Stimulated activated CD4-positive, alpha-beta T cell treated with anti-CD3 and anti-CD28 coated beads, Interleukin-2, amount 100 ng/mL, for 24 hours (primary cell): ENCODE measurements around the gene APLP2.
A peak's percentile ranks its signal among the peaks of the same experiment; 100 is the strongest.
"Not testable (repeated sequence)": the region's sequence is repeated elsewhere in the genome, so short reads cannot be mapped to it uniquely, and the experiment has no call there.

ENCODE experiments used
- DNase-seq, 2 donors: peaks; one replicate each; pipeline ENCODE4 v3.0.0-alpha.2; 2020

APLP2 gene

GRCh38 chr11:130094614-130095013 is 24.9 kb downstream of the APLP2 start:
- DNase-seq, result no peak

- no peak for DNase-seq
Measured at GRCh38 chr11:130095326-130095725, 25.6 kb downstream of the APLP2 start.

GRCh38 chr11:130096042-130096441 is 26.3 kb downstream of the APLP2 start:
- DNase-seq, result no peak

- no peak for DNase-seq
Measured at GRCh38 chr11:130096823-130097222, 27.1 kb downstream of the APLP2 start.

- no peak for DNase-seq
Measured at GRCh38 chr11:130097285-130097684, 27.6 kb downstream of the APLP2 start.

- no peak for DNase-seq
Measured at GRCh38 chr11:130099356-130099755, 29.7 kb downstream of the APLP2 start.

GRCh38 chr11:130100381-130101095 is 30.8 kb downstream of the APLP2 start:
- no peak for DNase-seq

GRCh38 chr11:130101661-130102060 is 32.0 kb downstream of the APLP2 start:
- no peak for DNase-seq

GRCh38 chr11:130102301-130103249 is 32.9 kb downstream of the APLP2 start:
- no peak for DNase-seq

- no peak for DNase-seq
Measured at GRCh38 chr11:130103296-130103814, 33.7 kb downstream of the APLP2 start.

- DNase-seq, result no peak
Measured at GRCh38 chr11:130106381-130106780, 36.7 kb downstream of the APLP2 start.

GRCh38 chr11:130108671-130109070 is 39.0 kb downstream of the APLP2 start:
- DNase-seq, result not testable (repeated sequence)

GRCh38 chr11:130109386-130109785 is 39.7 kb downstream of the APLP2 start:
- no peak for DNase-seq

- DNase-seq, result no peak
Measured at GRCh38 chr11:130110339-130111108, 40.8 kb downstream of the APLP2 start.

- DNase-seq, result no peak
Measured at GRCh38 chr11:130112071-130112830, 42.6 kb downstream of the APLP2 start.

GRCh38 chr11:130114281-130114680 is 44.6 kb downstream of the APLP2 start:
- no peak for DNase-seq

GRCh38 chr11:130114726-130115125 is 45.0 kb downstream of the APLP2 start:
- DNase-seq, result no peak

- DNase-seq, result no peak
Measured at GRCh38 chr11:130115218-130115617, 45.5 kb downstream of the APLP2 start.

GRCh38 chr11:130118165-130118564 is 48.5 kb downstream of the APLP2 start:
- no peak for DNase-seq

- DNase-seq, result peak; percentile 15 to 22
Measured at GRCh38 chr11:130118636-130119387, 49.1 kb downstream of the APLP2 start.

GRCh38 chr11:130120045-130120444 is 50.4 kb downstream of the APLP2 start:
- no peak for DNase-seq
